HCT116 (cell line): ENCODE results near the gene MACC1. TPM values are rescaled to one million over a fixed set of nuclear protein-coding genes. Genes with fewer than 3 reads are reported as not detected.

Source experiments
- ATAC-seq: fragments of 200-7000 bp; cut with Tn5 transposase; 2 replicates; pipeline ENCODE4 v1.9.1; 2020; ENCODE audit warnings: mild to moderate bottlenecking, moderate library complexity
- BruUV-seq: library from RNA; stranded (reverse); fragments of 400-500 nt; replicated peaks from 2 replicates; lab custom pipeline; 2021; lab: Mats Ljungman, UMichigan
- CTCF ChIA-PET: fragments of 300-600 bp; sonication (Branson Sonifier 250); formaldehyde crosslinking; loops from one replicate; lab custom pipeline; 2021; ENCODE audit warnings: antibody characterized with exemption; lab: Charles Lee
- POLR2A ChIA-PET: fragments of 300-600, 350-600 bp; sonication (Branson Sonifier 250); formaldehyde crosslinking; loops from one replicate; lab custom pipeline; 2021; ENCODE audit warnings: antibody characterized with exemption; lab: Charles Lee
- RAD21 ChIA-PET, 2 experiments: fragments of 300-600 bp; sonication (Branson Sonifier 250); formaldehyde crosslinking; loops; one replicate each; lab custom pipeline; 2023; ENCODE audit warnings: low total read pairs in 2 of 2; ENCODE audit not compliant: uncharacterized antibody in 2 of 2, unreplicated experiment in 2 of 2, low non-redundant PET in 1 of 2; lab: Charles Lee
- DNase-seq: peaks from one replicate; pipeline ENCODE4 v3.0.0-alpha.2; 2010; ENCODE audit warnings: low read depth, low spot score
- H2AFZ ChIP-seq: fragments of 200-600 bp; shearing (Covaris generic), sonication (generic); 2 replicates; pipeline ENCODE4 v1.6.1; 2017; ENCODE audit warnings: low read depth, mixed run types, mixed read lengths, antibody characterized with exemption, low read length; ENCODE audit not compliant: poor library complexity, severe bottlenecking
- H3K27ac ChIP-seq: 2 replicates; pipeline ENCODE4 v1.5.1; 2012; ENCODE audit warnings: low read depth, low read length
- H3K27me3 ChIP-seq: fragments of 200-600 bp; sonication (generic); 2 replicates; pipeline ENCODE4 v1.6.1; 2016; ENCODE audit warnings: mixed run types, low read length, mixed read lengths; ENCODE audit not compliant: insufficient read depth
- H3K36me3 ChIP-seq, 2 experiments: fragments of 200-500 bp in 1 of 2; fragments of 200-600 bp in 1 of 2; sonication (Bioruptor generic) in 1 of 2; sonication (generic) in 1 of 2; 2 replicates each; pipeline versions ENCODE4 v1.5.1 to v1.6.1; 2014 to 2016; ENCODE audit warnings: low read length in 2 of 2, inconsistent platforms in 1 of 2, mixed read lengths in 1 of 2, mixed run types in 1 of 2; ENCODE audit not compliant: insufficient read depth in 2 of 2, control insufficient read depth in 1 of 2
- H3K4me1 ChIP-seq, 2 experiments: fragments of 200-600 bp in 1 of 2; sonication (generic) in 1 of 2; 2 replicates each; pipeline versions ENCODE4 v1.5.1 to v1.6.1; 2012 to 2017; ENCODE audit warnings: low read length in 2 of 2, inconsistent platforms in 1 of 2, mild to moderate bottlenecking in 1 of 2, mixed read lengths in 1 of 2, mixed run types in 1 of 2, moderate library complexity in 1 of 2; ENCODE audit not compliant: insufficient read depth in 2 of 2, control insufficient read depth in 1 of 2
- H3K4me2 ChIP-seq: fragments of 200-600 bp; sonication (generic); 2 replicates; pipeline ENCODE4 v1.6.1; 2017; ENCODE audit warnings: mixed run types, low read length, mixed read lengths
- H3K4me3 ChIP-seq, 2 experiments: fragments of 200-600 bp in 1 of 2; sonication (generic) in 1 of 2; replicated peaks in 1 of 2; 2 replicates each; pipeline ENCODE4 v1.5.1; 2011 to 2016; ENCODE audit warnings: low read length in 2 of 2, control low read depth in 1 of 2, low read depth in 1 of 2, mild to moderate bottlenecking in 1 of 2, mixed read lengths in 1 of 2, mixed run types in 1 of 2
- H3K79me2 ChIP-seq: fragments of 200-600 bp; sonication (generic); 2 replicates; pipeline ENCODE4 v1.6.1; 2017; ENCODE audit warnings: mild to moderate bottlenecking, mixed run types, low read length, moderate library complexity, mixed read lengths; ENCODE audit not compliant: insufficient read depth
- H3K9ac ChIP-seq: fragments of 200-600 bp; sonication (generic); 2 replicates; pipeline ENCODE4 v1.6.1; 2016; ENCODE audit warnings: low read length, mixed read lengths
- H3K9me2 ChIP-seq: fragments of 200-600 bp; sonication (generic), shearing (Covaris generic); 2 replicates; pipeline ENCODE4 v1.6.1; 2017; ENCODE audit warnings: mixed run types, mild to moderate bottlenecking, moderate library complexity; ENCODE audit not compliant: insufficient read depth
- H3K9me3 ChIP-seq, 2 experiments: fragments of 200-500 bp in 1 of 2; fragments of 200-600 bp in 1 of 2; sonication (Bioruptor generic) in 1 of 2; sonication (generic) in 1 of 2; 2 replicates each; pipeline ENCODE4 v1.6.1; 2014 to 2017; ENCODE audit warnings: low read length in 2 of 2, mixed read lengths in 2 of 2, inconsistent platforms in 1 of 2, low read depth in 1 of 2, mild to moderate bottlenecking in 1 of 2, mixed run types in 1 of 2, moderate library complexity in 1 of 2; ENCODE audit not compliant: control insufficient read depth in 1 of 2, insufficient read depth in 1 of 2
- H4K20me1 ChIP-seq: fragments of 200-600 bp; sonication (generic), shearing (Covaris generic); 2 replicates; pipeline ENCODE4 v1.6.1; 2017; ENCODE audit warnings: mixed run types, mild to moderate bottlenecking, moderate library complexity; ENCODE audit not compliant: insufficient read depth
- CEBPB ChIP-seq: IDR thresholded peaks from 2 replicates; pipeline ENCODE4 v1.6.1; 2012; ENCODE audit warnings: low read depth
- EGR1 ChIP-seq: IDR thresholded peaks from 2 replicates; pipeline ENCODE4 v1.6.1; 2012; ENCODE audit warnings: low read depth
- ELF1 ChIP-seq: IDR thresholded peaks from 2 replicates; pipeline ENCODE4 v1.6.1; 2012; ENCODE audit warnings: low read depth, borderline replicate concordance
- EZH2 ChIP-seq: fragments of 200-600 bp; sonication (generic); IDR thresholded peaks from 2 replicates; pipeline ENCODE4 v1.6.1; 2017; ENCODE audit warnings: antibody characterized with exemption, mixed run types
- POLR2A ChIP-seq: IDR thresholded peaks from 2 replicates; pipeline ENCODE4 v1.7.0; 2011; ENCODE audit warnings: borderline replicate concordance; ENCODE audit not compliant: insufficient read depth, insufficient read length; ENCODE audit errors: extremely low read depth
- POLR2AphosphoS5 ChIP-seq: IDR thresholded peaks from 2 replicates; pipeline ENCODE4 v1.6.1; 2011; ENCODE audit warnings: mild to moderate bottlenecking, low read depth, low read length, moderate library complexity
- RAD21 ChIP-seq: IDR thresholded peaks from 2 replicates; pipeline ENCODE4 v1.6.1; 2012; ENCODE audit warnings: low read depth, mild to moderate bottlenecking
- SP1 ChIP-seq: IDR thresholded peaks from 2 replicates; pipeline ENCODE4 v1.6.1; 2012; ENCODE audit warnings: low read depth
- TCF7L2 ChIP-seq: IDR thresholded peaks from 2 replicates; pipeline ENCODE4 v1.7.0; 2011; ENCODE audit warnings: borderline replicate concordance, inconsistent platforms; ENCODE audit not compliant: insufficient read depth, insufficient read length; ENCODE audit errors: extremely low read depth
- YY1 ChIP-seq: IDR thresholded peaks from 2 replicates; pipeline ENCODE4 v1.6.1; 2011; ENCODE audit warnings: low read length, low read depth, moderate library complexity, mild to moderate bottlenecking; ENCODE audit not compliant: insufficient replicate concordance; ENCODE audit errors: extremely low read depth
- ZNF274 ChIP-seq: fragments of 200-500 bp; sonication (Bioruptor generic); IDR thresholded peaks from 2 replicates; pipeline ENCODE4 v1.6.1; 2014; ENCODE audit warnings: mild to moderate bottlenecking, low read depth, low read length, inconsistent platforms
- intact Hi-C: fragments of 100-400 bp; cut with micrococcal nuclease; formaldehyde crosslinking; loops from 2 replicates; pipeline ENCODE4 v1.10.0; 2022
- total RNA-seq: library from RNA; stranded (reverse); gene quantifications from one replicate; pipeline ENCODE4 v1.2.1, GENCODE V29; 2021; ENCODE audit not compliant: unreplicated experiment
- TF ChIP-seq, protein P1 (sequence below): IDR thresholded peaks from 2 replicates; pipeline ENCODE4 v1.6.1; 2012
- TF ChIP-seq, protein P2 (sequence below): IDR thresholded peaks from 2 replicates; pipeline ENCODE4 v1.6.1; 2012
- TF ChIP-seq, protein P3 (sequence below), 3 experiments: fragments of 200-600 bp in 1 of 3; sonication (generic) in 1 of 3; IDR thresholded peaks in 2 of 3; conservative IDR thresholded peaks in 1 of 3; 2 replicates each; pipeline ENCODE4 v1.5.1; 2012 to 2017; ENCODE audit warnings: low read depth in 2 of 3, low read length in 2 of 3, antibody characterized with exemption in 1 of 3, borderline replicate concordance in 1 of 3, control low read depth in 1 of 3, mild to moderate bottlenecking in 1 of 3, mixed read lengths in 1 of 3, mixed run types in 1 of 3, moderate library complexity in 1 of 3; ENCODE audit not compliant: insufficient read depth in 1 of 3
- TF ChIP-seq, protein P4 (sequence below): IDR thresholded peaks from 2 replicates; pipeline ENCODE4 v1.6.1; 2011; ENCODE audit warnings: mild to moderate bottlenecking, low read length, moderate library complexity; ENCODE audit not compliant: insufficient replicate concordance; ENCODE audit errors: extremely low read depth

MACC1 gene
- total RNA-seq, 1 experiment from 2014 or later: 9.8 TPM

DNA sequence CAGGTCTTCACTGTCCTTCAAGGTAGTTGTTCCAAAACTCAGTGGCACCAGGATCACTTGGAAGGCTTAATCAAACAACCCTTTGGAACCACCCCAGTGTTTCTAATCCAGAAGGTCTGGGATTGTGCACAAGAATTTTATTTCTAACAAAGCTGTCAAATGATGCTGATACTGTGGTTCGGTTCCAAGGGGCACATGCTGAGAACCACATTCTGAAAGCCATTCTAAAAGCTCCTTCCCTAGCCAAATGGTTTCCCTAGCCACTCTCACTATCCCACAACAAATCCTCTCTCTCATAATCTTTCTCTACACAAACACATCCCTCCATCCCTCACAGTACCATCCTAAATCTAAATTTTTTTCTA lies 52.1 kb downstream of the MACC1 start (continued):
- TF ChIP-seq, protein P1, sequence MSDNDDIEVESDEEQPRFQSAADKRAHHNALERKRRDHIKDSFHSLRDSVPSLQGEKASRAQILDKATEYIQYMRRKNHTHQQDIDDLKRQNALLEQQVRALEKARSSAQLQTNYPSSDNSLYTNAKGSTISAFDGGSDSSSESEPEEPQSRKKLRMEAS: no peak
- no peak for TF ChIP-seq SP1

DNA sequence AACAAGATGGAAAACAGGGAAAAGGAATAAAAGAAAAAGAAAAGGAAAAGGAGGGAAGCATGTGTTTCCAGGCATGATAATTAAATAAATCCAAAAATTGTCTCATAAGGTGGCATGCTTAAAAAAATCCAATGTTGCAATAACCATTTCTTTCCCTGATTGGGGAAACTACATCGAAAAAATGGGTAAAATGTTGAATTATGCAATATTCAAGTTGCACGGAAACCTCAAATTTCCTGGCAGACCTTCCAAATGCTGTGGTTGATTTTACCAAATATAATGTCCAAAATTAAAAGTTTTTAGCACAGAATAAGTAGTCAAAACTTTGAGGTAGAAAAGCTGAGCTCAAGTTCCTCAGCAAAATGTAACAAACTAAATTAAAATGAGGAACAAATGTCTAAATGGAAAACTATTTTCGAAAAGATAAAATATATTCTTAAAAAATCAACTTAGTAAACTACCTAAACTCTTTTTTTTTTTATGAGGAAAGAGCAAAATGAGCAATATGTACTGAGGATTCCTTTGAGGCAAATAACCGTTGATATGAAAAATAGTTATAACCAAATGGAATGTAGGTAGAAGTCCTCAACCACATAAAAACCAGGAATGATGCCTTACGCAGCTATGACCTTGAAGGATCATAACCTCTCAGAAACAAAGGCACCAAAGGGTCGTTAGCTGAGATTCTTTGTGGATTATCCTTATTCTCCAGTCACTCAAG lies 52.6 kb downstream of the MACC1 start:
- no peak for TF ChIP-seq YY1
- no peak for TF ChIP-seq EZH2
- no peak for TF ChIP-seq CEBPB
- TF ChIP-seq POLR2A: no peak
- TF ChIP-seq, protein P2, sequence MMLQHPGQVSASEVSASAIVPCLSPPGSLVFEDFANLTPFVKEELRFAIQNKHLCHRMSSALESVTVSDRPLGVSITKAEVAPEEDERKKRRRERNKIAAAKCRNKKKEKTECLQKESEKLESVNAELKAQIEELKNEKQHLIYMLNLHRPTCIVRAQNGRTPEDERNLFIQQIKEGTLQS: no peak
- TF ChIP-seq POLR2AphosphoS5: no peak
- no peak for TF ChIP-seq SP1
- TF ChIP-seq, protein P3, sequence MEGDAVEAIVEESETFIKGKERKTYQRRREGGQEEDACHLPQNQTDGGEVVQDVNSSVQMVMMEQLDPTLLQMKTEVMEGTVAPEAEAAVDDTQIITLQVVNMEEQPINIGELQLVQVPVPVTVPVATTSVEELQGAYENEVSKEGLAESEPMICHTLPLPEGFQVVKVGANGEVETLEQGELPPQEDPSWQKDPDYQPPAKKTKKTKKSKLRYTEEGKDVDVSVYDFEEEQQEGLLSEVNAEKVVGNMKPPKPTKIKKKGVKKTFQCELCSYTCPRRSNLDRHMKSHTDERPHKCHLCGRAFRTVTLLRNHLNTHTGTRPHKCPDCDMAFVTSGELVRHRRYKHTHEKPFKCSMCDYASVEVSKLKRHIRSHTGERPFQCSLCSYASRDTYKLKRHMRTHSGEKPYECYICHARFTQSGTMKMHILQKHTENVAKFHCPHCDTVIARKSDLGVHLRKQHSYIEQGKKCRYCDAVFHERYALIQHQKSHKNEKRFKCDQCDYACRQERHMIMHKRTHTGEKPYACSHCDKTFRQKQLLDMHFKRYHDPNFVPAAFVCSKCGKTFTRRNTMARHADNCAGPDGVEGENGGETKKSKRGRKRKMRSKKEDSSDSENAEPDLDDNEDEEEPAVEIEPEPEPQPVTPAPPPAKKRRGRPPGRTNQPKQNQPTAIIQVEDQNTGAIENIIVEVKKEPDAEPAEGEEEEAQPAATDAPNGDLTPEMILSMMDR (IDR thresholded peaks at IDR 0.05 in 2 of 3, conservative IDR thresholded peaks at IDR 0.05 in 1 of 3; ENCODE audit: borderline replicate concordance in 1 of 3, insufficient read depth in 1 of 3, low read depth in 2 of 3, low read length in 2 of 3): no peak
- no peak for TF ChIP-seq EGR1
- TF ChIP-seq RAD21: no peak
- TF ChIP-seq ELF1: no peak
- TF ChIP-seq, protein P4, sequence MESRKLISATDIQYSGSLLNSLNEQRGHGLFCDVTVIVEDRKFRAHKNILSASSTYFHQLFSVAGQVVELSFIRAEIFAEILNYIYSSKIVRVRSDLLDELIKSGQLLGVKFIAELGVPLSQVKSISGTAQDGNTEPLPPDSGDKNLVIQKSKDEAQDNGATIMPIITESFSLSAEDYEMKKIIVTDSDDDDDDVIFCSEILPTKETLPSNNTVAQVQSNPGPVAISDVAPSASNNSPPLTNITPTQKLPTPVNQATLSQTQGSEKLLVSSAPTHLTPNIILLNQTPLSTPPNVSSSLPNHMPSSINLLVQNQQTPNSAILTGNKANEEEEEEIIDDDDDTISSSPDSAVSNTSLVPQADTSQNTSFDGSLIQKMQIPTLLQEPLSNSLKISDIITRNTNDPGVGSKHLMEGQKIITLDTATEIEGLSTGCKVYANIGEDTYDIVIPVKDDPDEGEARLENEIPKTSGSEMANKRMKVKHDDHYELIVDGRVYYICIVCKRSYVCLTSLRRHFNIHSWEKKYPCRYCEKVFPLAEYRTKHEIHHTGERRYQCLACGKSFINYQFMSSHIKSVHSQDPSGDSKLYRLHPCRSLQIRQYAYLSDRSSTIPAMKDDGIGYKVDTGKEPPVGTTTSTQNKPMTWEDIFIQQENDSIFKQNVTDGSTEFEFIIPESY: no peak
- no peak for TF ChIP-seq TCF7L2
- TF ChIP-seq ZNF274: no peak
- BruUV-seq: no TSS peak

More for the DNA sequence above, 52.6 kb downstream of the MACC1 start:
- Histone ChIP-seq H3K9me3 (no peaks in the 10 kb centered on the region), H3K27ac (no peak overlapping the region), H3K4me2 (no peak overlapping the region), H3K27me3 (no peaks in the 10 kb centered on the region), H3K79me2 (no peaks in the 10 kb centered on the region), H3K4me1 (no peaks in the 10 kb centered on the region), H3K9ac (no peak overlapping the region), H2AFZ (no peak overlapping the region), H3K4me3 (no peak overlapping the region), H3K36me3 (no peaks in the 10 kb centered on the region), H3K9me2 (no peaks in the 10 kb centered on the region), H4K20me1 (no peaks in the 10 kb centered on the region)
- ChIA-PET POLR2A (no interaction called here), RAD21 (no interaction called here), CTCF (no interaction called here)
- ATAC-seq (no peak), DNase-seq (no peak)
- intact Hi-C loops: no loop called here
